Stimulated activated CD4-positive, alpha-beta T cell treated with anti-CD3 and anti-CD28 coated beads, Interleukin-15, amount 100 ng/mL, for 24 hours (primary cell): Measurements from ENCODE around the gene LRP1.

Experiments
- DNase-seq: peaks from one replicate; pipeline ENCODE4 v3.0.0-alpha.2; 2020

The LRP1 gene

GRCh38 chr12:57215065-57215464, 86.8 kb downstream of the LRP1 start:
- no peak for DNase-seq

GRCh38 chr12:57215668-57216013, 87.4 kb downstream of the LRP1 start:
- DNase-seq = peak; percentile 47

- peak; percentile 76 for DNase-seq
Observed at GRCh38 chr12:57216014-57216911, 88.0 kb downstream of the LRP1 start, which contains the start of gene NXPH4. Gene NXPH4, plus strand, starts transcription at chr12:57216794. Its CDS starts 176 bp downstream, at chr12:57216970.

DNA sequence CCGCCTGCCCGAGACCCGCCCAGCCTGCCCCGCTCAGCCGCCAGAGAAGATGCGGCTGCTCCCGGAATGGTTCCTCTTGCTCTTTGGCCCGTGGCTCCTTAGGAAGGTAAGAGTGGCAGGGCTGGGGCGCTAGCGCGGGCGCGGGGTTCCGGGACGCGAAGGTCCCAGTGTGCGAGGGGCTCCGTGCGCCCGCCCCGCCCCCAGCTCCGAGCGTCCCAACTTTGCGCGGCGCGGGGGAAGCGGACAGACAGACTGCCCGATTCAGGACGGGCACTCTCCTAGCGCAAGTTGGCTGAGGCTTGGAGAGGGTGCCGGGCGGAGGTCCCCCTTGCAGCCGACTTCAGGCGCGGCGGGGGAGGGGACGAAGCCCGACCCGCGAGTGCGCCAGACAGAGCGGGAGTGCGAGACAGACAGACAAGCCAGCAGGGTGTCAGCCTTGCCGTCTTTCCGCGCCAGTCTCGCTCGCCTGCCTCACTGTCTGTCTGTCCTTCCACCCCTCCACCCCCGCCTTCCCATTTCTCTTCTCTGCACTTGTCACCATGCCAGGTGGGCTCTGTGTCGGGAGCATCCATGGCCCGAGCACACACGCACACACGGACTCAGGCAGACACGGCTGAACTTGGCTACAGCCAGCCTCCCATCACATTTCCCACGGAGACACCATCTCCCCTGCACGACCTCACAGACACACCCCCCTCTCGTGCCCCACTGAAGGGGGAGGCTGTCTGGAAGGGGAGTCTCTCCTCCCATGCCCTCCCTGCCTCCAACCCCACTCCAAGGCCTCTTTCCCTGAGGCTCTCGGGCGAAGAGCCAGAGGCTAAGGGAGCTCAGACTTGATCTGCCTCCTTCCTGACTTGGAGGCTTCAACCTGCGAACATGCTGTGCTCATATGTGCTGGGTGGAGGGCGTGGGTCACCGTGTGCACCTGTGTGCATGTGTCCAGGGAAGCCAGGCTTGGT, 88.9 kb downstream of the LRP1 start:
- DNase-seq = peak; percentile 39

DNA sequence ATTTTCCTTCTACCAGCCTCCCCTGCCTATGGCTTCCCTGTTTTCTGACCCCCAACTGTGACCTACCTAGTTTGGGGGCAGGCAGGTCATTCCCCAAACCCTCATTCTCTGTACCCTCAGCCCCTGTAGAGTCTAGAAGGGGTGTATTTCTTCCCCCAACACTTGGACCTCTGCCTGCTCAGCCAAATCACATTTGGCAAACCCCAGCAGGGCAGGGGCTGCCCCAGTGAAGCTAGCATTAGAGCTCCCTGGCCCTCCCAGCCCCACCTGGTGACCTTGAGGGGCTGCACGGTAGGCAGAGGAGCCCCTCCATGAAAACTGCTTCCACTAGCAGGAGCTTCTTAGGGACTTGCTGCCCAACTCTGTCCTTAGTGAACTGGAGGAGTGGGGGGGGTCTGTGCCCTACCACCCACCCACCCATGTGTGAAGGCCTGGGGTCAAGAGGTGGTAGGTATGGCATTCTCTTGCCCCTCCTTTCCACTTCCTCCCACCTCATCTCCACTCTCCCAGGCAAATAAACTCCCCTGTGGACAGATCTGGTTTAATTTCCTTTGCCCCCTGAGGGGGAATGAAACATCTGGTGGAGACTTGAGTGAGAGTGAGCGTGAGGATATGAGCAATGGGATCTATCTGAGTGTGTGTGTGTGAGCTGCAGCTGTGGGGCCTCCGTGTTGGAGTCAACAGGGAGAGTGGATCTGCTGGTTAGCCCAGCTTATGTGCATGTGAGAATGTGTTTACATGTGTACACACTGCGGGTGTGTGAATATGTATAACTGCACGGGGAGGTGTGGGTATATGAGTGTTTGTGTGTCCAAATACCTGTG, 90.0 kb downstream of the LRP1 start:
- DNase-seq = no peak

DNA sequence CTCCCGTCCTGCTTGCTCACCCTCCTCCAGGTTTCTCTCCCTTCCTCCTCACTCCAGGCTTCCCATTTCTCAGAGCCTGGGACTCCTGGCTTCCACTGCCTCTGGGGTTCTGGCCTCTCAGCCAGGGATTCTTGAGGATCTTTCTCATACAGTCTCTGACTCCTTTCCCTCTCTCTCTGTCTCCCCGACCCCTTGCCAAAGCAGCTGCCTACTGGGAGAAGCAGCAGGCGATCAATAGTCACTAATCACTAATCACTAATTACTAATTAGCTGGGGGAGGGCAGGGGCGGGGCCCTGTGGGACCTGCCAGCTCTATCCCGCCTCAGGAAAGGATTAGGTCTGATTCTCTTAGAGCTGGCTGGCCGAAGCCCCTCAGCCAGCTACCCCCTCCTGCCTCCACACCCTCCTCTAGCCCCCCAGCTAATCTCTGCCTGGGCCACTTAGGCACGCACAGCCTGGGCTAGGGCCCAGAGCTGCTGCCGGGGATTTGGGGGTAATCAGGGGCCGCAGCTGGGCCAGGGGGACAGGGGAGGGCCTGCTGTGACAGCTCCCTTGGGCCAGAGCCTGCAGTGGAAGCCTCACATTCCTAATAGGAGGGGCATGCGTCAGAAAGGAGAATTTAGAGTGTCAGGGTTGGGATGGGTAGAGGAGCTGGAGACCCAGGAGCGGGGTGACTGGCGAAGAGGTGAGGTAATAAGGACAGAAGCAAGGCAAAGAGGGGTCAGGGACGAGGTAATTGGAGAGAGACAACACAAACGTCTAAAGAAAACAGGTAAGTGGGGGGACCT, 91.1 kb downstream of the LRP1 start:
- DNase-seq = no peak

- DNase-seq = no peak
Observed at GRCh38 chr12:57219993-57220754, 91.9 kb downstream of the LRP1 start.

DNA sequence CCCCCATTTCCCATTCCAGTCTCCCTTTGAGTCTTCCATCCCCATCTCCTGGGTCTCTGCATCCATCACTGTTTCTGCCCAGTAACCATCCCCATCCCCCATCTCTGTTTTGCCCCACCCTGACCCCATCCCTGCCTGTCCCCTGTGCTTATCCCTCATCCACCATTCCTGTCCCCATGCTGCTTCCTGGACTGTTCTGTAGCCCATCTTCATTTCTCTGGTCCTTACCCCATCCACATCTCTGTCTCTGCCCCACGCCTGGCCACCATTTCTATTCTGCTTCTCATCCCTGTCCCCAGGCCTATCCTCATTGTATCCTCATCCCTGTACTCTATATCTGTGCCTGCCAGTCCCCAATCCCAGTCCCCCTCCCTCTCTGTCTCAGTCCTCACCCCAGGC, 92.5 kb downstream of the LRP1 start:
- no peak for DNase-seq

GRCh38 chr12:57221169-57221917, 93.1 kb downstream of the LRP1 start:
- DNase-seq = peak; percentile 28

- DNase-seq = no peak
Observed at GRCh38 chr12:57222286-57223190, 94.3 kb downstream of the LRP1 start.

DNA sequence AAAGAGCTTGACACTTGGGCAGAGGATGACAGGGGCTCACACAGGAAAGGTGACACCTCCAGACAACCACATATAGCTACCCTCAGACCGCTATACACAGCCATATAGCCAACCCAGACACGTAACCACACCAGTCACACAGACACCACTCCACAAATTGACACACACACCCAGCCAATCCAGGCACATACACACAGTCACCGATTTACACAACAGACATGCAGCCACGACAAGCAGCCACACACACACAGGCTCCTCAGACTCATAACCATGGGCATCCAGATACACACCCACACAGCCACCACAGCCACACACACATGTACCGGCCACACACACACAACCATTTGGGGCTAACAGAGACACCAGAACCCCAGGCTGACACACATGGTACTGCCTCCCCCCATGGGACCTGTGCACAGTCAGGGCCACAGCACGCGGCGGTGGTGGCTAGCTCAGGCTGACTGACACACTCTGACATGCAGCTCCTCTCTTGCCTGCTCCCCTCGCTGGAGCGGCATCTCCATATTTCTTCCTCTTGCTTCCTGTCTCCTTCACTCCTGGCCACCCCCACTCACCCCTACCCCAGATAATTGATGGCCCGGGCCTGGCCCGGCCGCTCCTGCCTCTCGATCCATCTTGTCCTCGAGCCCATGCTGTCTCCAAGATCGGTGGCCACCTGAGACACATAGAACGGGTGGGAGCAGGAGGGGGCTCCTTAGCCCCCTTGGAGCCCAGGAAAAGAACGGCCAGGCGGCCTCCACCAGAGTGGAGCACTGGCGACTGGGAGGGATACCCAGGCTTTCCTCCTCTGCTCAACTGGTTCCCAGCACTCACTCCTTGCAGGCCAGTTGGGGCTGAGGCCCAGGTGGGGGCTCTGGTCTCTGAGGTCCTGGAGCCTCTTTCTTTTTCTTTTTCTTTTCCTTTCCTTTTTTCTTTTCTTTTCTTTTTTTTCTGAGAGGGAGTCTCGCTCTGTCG, 95.2 kb downstream of the LRP1 start:
- no peak for DNase-seq

- DNase-seq = no peak
Observed at GRCh38 chr12:57224278-57224972, 96.1 kb downstream of the LRP1 start.

GRCh38 chr12:57224973-57225679, 96.8 kb downstream of the LRP1 start:
- peak; percentile 79 for DNase-seq

DNA sequence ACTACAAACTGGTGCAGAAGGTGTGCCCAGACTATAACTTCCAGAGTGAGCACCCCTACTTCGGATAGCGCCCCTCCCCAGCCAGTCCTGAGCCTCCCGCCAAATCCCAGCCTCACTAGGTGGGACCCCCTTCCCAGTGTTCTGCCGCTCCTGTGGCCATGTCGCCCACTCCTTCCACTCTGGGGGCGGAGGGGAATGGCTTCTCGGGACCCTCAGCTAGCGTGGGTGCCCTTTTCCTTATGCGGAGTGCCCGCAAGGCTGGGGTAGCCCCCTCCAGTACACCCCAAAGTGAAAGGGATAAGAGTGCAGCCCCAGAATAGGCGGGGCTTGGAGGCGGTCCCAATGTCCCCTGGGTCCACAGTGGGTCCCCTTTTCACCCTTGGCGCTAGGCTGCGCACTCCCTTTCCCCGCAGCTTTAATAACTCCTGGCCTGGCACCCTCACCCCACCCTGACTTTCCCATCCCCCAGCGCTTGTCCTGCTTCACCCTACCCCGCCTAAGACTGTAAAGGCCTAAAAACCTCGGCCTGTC, 97.5 kb downstream of the LRP1 start:
- no peak for DNase-seq

DNA sequence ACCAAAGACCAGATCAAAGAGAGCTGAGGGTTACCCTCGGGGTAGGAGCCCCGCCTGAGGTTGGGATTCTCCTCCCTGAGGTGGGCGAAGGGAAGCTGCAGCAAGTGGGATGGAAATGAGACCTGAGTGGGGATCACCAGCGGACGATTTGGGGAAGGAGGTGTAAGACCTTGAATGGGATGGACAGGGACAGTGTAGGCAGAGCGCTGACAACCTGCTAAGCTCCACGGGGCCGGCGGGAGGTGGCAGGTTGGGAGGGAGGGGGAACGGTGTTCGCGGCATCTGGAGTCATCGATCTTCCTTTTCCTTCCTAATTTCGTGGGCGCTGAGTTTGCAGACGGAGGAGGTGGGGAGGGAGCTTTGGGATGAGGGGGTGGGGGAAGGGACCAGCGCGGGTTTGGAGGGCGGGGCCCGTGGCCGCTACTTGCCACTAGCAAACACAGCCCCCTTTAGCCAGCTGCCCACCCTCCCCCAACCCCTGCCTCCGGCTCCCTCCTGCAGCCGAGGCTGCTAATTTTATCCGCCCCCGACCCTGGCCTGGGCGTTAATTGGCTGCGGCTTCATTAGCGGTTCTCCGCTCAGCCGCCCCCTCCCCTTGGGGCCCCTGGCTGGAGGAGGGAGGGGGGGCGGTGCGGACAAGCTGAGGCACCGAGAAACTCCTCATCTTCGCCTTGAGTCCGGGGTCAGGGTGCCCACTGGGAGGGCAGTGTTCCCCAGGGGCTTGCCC, 98.5 kb downstream of the LRP1 start:
- DNase-seq = no peak
